Colonic mucosa (tissue), 4 donors: ENCODE data around the gene SPEN. TPM values are rescaled to one million over a fixed set of nuclear protein-coding genes. Genes with fewer than 3 reads are reported as not detected.
"Not testable (repeated sequence)": the region's sequence is repeated elsewhere in the genome, so short reads cannot be mapped to it uniquely, and the experiment has no call there.

Experiments used
- DNase-seq: peaks from one replicate; pipeline ENCODE4 v3.0.0-alpha.2; 2020
- H3K27ac ChIP-seq: fragments of 200-600 bp; one replicate; pipeline ENCODE4 v1.8.0; 2021
- H3K27me3 ChIP-seq: fragments of 200-600 bp; one replicate; pipeline ENCODE4 v1.8.0; 2021
- H3K36me3 ChIP-seq: fragments of 200-600 bp; one replicate; pipeline ENCODE4 v1.8.0; 2021
- H3K4me1 ChIP-seq: fragments of 200-600 bp; one replicate; pipeline ENCODE4 v1.8.0; 2021; ENCODE audit warnings: mild to moderate bottlenecking
- H3K4me3 ChIP-seq: fragments of 200-600 bp; one replicate; pipeline ENCODE4 v1.8.0; 2021
- H3K9ac ChIP-seq, 2 donors: one replicate each; pipeline ENCODE4 v1.7.0; 2013; ENCODE audit warnings: control low read depth in 2 of 2, low read depth in 2 of 2, low read length in 2 of 2
- H3K9me3 ChIP-seq: fragments of 200-600 bp; one replicate; pipeline ENCODE4 v1.8.0; 2021
- CTCF ChIP-seq: fragments of 200-600 bp; IDR thresholded peaks from one replicate; pipeline ENCODE4 v1.8.0; 2022; ENCODE audit warnings: antibody characterized with exemption, mild to moderate bottlenecking
- intact Hi-C: fragments of 100-400 bp; cut with DNase I; formaldehyde crosslinking; loops from one replicate; pipeline ENCODE4 v1.14.1; 2022
- total RNA-seq, 2 donors: library from RNA; stranded (reverse); fragmentation: NEBNext Ultra II Directional in 1 of 2; extraction: Animal tissue kit (Norgen Biotek cat#: 25700) in 1 of 2; gene quantifications; one replicate each; pipeline ENCODE4 v1.2.1, GENCODE V29; 2021
- donor health status: healthy.
- donor health status: DM: no; HTN: no; CAD: no.
- donor health status: DM: no; HTN: no; CAD: no.

The SPEN gene
- total RNA-seq, 2 donors from 2014 or later = 40.9 to 42.5 TPM

- no peaks in the 10 kb centered on the region for H3K36me3 ChIP-seq
- H3K9ac ChIP-seq = peak overlapping the region; percentile 97 to 100
- peak overlapping the region; percentile 100 for H3K27ac ChIP-seq
- peak overlapping the region; percentile 81 for H3K4me3 ChIP-seq
- no peaks in the 10 kb centered on the region for H3K4me1 ChIP-seq
- no peak for TF ChIP-seq CTCF
- intact Hi-C loops = no loop called here
- H3K27me3 ChIP-seq = no peaks in the 10 kb centered on the region
- no peaks in the 10 kb centered on the region for H3K9me3 ChIP-seq
- DNase-seq = peak; percentile 100
Observed at GRCh38 chr1:15835741-15836510, 11.6 kb upstream of the SPEN start.

GRCh38 chr1:15836511-15836771 lies 11.1 kb upstream of the SPEN start:
- H3K27me3 ChIP-seq, H3K36me3 ChIP-seq, H3K9me3 ChIP-seq, intact Hi-C loops, DNase-seq, H3K4me1 ChIP-seq: not testable (repeated sequence)
- H3K27ac ChIP-seq = peak overlapping the region; percentile 100
- H3K9ac ChIP-seq = peak overlapping the region; percentile 80 to 100
- peak overlapping the region; percentile 81 for H3K4me3 ChIP-seq

- Histone ChIP-seq H3K4me3 (peak overlapping the region; percentile 81), H3K27me3 (no peaks in the 10 kb centered on the region), H3K4me1 (no peaks in the 10 kb centered on the region), H3K9me3 (no peaks in the 10 kb centered on the region), H3K36me3 (no peaks in the 10 kb centered on the region), H3K27ac (peak overlapping the region; percentile 100), H3K9ac (peak overlapping the region; percentile 65 to 100)
- peak; percentile 62 for DNase-seq
- TF ChIP-seq CTCF = no peak
- intact Hi-C loops = no loop called here
Observed at GRCh38 chr1:15836772-15837669, 10.5 kb upstream of the SPEN start.

GRCh38 chr1:15837931-15838330 lies 9.6 kb upstream of the SPEN start:
- Histone ChIP-seq H3K27me3 (no peaks in the 10 kb centered on the region), H3K9ac (no peak overlapping the region), H3K4me3 (no peak overlapping the region), H3K36me3 (no peaks in the 10 kb centered on the region), H3K27ac (no peak overlapping the region), H3K4me1 (no peaks in the 10 kb centered on the region), H3K9me3 (no peaks in the 10 kb centered on the region)
- no peak for DNase-seq
- intact Hi-C loops = no loop called here
- TF ChIP-seq CTCF = no peak

GRCh38 chr1:15838721-15839120 lies 8.8 kb upstream of the SPEN start:
- Histone ChIP-seq H3K4me1 (no peaks in the 10 kb centered on the region), H3K4me3 (no peak overlapping the region), H3K9me3 (no peaks in the 10 kb centered on the region), H3K27me3 (no peaks in the 10 kb centered on the region), H3K36me3 (no peaks in the 10 kb centered on the region), H3K27ac (no peak overlapping the region), H3K9ac (no peak overlapping the region)
- intact Hi-C loops = no loop called here
- DNase-seq = no peak
- TF ChIP-seq CTCF = no peak
